ENCODE measurements around the gene DNAJB13.

DNA sequence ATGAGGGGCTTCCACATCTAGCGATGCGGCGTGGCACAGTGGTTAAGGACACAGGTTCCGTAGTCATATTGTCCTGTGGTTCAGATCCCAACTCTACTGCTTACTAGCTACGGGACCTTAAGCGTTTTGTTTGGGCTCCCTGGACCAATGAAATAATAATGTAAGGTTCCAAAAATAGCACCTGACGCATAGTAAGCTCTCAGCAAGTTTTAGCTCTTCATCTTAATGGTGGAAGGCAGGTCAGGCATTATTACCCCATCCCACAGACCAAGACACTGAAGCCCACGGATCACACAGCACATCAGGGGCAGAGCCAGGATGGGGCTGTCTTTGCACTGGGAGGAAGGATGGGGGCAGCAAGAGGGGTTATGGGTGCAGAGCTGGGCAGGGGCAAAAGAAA is 13.0 kb downstream of the DNAJB13 start:
- no peak for TF ChIP-seq EZH2 (IDR thresholded peaks at IDR 0.05; ENCODE audit: borderline replicate concordance, low read length)
- TF ChIP-seq CTCF (IDR thresholded peaks at IDR 0.05; ENCODE audit: low read length), result no peak
